CD4-positive, alpha-beta T cell treated with Interferon gamma for 1 hour (primary cell): ENCODE data around the gene USP6NL.
"Not testable (repeated sequence)": the region's sequence is repeated elsewhere in the genome, so short reads cannot be mapped to it uniquely, and the experiment has no call there.

Experiments
- DNase-seq: peaks from one replicate; pipeline ENCODE4 v3.0.0-alpha.2; 2020

USP6NL gene

DNA sequence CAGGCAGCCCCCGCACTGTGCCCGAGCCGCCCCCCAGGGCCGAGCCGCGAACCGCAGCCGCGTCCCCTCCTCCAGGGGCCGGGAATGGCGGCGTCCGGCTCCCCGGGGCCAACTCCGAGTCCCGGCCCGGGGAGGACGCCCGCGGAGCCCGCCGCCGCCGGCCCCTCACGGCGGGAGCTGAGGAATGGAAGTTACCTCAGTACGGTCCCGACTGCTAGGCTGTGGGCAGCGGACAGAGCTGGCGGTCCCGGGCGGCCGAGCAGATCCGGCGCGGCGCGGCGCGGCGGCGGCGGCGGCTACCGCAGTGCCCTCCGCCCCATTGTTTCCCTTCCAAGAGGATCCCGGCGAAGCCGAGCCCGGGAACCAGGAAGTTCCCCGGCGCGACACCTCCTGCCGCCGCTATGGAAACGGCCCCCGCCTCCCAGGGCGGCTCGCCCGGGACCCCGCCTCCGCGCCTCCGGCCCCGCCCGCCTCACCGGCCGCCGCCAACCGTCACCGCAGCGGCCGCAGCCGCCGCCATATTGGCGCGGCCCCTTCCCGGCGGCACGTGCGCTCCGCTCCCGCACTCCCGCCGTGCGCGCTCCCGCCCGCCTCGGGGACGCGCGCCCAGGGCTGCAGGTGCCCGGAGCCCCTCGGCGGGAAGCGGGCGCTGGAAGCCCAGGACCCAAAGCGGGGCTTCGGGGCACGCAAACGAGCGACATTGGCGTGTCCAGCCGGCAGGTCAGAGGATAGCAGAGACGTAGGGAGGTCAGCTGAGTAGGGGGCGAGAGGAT, at the start of gene USP6NL:
TSS of gene USP6NL (minus strand) at position 403 of the 773 bp plus-strand sequence. CDS start 14,016 bp downstream, outside the sequence.
- DNase-seq: peak; percentile 72

DNA sequence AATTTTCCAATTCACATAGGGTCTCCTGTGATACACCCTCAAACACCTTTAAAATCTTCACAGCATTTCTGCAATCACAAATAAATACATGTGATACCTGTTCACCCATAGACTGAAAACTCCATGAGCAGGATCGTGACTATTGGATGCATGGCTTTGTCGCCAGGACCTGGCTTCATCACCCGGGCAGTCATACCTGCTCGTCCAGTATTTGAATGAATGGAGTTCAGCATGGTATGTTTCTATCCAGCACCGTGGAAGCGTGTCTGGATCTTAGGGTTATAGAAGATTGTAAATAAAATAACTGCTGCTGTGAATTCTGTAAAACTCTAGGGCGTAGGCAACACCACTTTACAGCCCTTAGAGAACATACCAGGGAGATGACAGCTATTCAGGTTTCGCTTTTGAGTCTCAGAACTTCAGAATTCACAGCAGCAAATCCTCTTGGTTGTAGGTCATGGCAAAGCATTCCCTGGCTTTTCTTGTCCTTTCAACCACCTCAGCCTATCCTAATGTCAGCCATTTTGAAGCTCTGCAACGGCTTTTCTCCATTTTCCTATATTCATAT, 47.4 kb upstream of the USP6NL start:
- no peak for DNase-seq

DNA sequence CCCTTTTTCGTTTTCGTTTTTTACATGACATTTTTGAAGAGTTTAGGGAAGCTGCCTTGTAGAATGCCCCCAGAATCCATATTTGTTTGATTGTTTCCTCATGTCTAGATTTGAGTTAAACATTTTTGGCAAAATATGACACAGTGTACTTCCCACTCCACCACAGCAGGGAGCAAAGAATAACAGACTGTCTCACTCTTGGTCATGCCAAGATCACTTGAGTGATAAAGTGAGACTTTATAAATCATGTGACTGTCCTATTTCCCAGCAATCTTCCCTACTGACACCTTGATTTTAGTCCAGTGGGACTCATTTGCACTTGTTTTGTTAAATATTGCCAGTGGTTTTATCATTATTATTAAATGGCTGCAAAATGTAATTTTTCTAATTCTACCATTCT, 44.4 kb upstream of the USP6NL start:
- no peak for DNase-seq

DNA sequence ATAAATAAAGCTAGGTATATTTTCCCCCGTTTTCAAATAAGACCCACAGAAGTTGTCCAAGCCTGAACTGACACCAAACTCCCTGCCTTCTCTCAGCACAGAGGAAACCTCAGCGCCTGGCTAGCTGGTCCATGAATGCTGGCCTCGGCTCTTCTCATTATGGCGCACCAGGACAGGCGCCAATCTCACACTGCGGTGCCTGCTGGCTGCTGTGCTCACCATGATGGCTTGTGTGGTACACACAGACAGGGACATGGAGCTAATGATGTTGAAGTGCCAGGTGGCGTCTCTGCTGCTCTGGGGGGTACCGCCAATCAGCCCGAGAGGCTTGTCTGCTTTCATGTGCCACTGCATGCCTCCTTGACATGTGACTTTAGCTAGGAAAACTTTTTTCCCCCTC, 43.2 kb upstream of the USP6NL start:
- DNase-seq: no peak

DNA sequence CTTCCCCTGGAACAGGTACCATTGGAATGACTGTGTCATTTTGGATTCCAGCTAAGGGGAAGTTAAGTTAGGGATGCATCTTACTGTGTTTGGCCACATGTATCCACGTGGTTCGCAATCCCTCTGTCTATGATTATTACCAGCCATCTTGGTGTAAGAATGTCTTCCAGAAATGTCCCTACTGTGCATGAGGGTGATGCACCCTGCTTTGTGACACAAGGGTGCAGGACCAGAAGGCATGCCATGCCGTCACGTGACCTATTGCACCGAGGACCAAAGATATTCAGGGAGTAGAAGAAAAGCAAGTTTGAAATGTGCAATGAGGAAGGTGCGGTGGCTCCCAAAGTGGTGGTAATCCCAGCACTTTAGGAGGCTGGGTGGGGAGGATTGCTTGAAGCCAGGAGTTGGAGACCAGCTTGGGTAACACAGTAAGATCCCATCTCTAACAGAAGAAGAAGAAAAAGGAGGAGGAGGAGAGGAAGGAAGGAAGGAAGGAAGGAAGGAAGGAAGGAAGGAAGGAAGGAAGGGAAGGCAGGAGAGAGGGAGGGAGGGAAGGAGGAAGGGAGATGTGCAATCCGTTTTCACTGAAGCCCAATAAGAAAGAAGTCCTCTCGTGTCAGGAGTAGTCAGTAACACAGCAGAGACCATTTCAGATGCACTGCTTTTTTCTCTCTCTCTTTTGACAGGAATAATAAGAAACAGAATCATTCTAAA, 42.5 kb upstream of the USP6NL start:
- DNase-seq: no peak

DNA sequence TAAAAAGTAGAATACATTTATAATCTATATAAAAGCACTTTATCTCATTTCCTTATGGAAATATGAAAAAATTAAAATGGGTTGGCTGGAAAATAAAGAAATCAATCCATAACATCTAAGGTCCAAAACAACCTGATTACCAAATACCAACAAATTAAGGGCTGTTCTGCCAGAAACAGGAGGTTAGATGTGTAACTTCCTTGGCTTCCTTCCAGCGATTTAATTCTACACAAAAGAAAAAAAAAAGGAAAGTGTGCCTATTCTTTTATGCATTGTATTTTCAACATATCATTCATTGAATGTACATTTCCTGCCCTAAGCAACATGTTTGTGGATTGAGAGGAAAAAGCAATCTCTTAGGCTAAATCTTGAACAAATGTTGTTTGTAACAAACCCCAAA, 36.2 kb upstream of the USP6NL start:
- DNase-seq: no peak

DNA sequence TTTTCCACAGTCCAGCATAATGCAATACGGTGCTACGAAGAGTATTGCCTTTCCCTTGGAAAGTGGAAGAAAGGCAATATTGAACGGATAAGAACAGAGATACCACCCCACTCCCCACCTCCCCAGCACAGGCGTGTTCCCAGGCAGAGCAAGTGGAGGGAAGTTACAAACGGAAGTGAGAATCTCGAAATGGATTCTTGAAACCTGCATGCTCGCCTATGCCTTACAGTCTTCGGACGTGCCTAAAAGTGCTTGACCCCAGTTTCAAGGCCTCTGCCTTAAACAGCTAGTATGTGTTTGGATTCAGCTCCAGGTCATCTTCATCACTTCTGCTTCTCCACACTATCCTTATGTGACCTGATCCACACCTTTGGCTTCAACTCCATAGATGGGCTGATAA, 35.0 kb upstream of the USP6NL start:
- DNase-seq: no peak

DNA sequence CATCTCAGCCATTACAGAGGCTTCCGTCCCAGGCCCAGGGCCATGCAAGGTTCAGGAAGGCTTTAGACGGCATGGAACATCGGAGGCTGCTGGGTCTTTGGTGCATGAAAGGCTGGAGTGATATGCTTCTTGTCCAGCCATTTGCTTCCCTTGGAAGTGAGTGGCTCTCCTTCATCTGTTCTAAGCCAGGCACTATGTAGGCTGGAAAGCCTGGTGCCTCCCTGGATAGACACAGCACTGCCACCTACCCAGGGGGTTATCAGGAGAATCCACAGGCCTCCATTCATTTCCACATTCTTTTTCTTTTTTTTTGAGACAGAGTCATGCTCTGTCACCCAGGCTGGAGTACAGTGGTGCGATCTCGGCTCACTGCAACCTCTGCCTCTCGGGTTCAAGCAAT, 31.6 kb upstream of the USP6NL start:
- no peak for DNase-seq

DNA sequence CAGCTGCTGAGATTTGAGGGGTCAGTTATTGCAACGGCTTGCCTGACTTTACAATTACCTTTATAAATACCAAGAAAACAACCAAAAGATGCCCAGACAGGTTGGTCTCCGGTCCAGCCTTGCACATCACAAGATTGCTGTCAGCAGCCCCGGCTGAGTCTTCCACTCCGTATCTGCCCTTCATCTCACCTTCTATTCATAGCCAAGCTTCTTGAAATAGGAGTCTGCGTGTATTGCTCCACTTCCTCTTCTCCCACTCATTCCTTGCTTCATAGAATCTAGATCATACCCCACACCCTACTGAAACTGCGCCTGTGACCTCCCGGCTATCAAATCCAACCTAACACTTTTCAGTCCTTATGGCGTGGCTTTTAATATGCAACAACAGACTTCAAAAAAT, 31.1 kb upstream of the USP6NL start:
- DNase-seq: no peak

DNA sequence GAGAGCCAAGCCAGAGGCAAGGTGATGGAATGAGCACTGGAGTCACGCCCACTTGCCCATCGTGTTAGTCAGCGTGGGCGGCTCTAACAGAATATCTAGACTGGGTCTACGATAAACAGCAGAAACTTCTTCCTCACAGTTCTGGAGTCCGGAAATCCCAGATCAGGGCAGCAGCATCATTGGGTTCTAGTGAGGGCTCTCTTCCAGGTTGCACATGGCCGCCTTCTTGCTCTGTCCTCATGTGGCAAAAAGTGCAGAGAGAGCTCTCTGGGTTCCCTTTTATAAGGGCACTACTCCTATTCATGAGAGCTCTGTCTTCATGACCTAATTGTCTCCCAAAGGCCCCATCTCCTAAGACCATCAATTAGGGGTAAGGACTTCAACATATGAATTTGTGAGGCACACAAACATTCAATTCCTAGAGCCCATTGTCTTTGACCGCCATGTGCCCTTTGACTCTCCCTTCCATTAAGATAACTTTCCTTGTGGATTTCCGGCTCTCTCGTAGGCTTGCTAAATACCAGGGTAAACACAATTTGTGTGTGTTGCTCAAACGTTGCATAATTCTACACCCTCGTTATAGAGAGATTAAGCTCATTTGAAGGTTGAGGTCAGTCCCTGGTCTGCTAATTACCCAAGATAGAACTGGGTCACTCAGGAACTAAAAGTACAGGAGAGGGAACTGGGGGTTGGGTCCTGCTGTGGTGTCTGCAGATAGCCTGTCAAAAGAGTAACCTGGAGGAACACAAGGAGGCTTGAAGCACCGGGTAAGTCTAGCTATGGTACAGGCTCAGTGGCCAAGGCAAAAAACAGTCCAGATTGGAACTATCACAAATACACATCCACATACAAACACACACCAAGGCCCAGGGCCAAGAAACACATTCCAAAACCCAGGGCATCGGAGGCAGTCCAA, 28.7 kb upstream of the USP6NL start:
- DNase-seq: no peak

DNA sequence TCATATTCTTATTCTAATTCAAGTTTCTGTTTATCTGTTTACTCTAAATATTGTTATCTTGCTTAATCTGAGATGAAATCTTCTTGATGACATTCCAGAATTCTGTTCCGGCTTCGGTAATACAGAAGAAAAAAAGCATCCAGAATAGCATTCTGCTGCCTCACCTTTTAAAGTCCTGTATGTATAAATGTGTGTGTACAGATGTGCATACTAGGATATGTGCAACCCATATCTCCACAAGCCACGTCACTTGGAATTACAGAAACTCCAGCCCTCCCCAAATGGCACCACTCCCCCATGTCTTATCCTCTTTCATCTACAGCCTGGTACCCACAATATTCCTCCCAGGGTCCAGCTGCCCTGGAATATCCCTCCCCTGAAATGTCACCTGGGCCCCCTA, 27.9 kb upstream of the USP6NL start:
- DNase-seq: no peak

DNA sequence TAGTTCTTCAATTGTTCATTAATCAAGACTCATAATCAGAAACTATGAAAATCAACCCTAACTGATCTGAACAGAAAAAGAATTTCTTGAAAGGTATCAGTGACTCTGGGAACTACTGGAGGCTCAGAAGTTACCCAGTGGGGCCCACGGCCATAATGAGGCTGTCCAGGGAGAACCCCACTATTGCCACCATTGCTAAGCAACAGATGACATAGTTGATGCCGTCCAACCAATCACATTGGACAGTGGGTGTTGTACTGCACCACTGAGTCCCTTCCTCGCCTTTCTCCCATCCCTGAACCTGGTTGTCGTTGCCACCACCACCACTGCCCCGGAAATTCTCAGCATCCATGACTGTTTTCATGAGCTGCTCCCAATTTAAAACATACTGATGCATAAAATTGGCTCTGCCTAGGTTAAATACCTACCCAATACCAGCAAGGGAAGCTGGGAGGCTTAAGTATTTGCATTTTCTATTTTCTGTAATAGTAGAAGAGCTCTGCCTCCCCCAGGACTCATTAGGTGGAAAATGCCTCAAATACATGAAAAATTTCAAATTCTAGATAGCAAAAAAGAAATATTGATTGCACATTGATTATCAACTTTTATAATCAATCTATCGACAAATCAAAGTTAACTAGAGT, 26.7 kb upstream of the USP6NL start:
- DNase-seq: no peak

DNA sequence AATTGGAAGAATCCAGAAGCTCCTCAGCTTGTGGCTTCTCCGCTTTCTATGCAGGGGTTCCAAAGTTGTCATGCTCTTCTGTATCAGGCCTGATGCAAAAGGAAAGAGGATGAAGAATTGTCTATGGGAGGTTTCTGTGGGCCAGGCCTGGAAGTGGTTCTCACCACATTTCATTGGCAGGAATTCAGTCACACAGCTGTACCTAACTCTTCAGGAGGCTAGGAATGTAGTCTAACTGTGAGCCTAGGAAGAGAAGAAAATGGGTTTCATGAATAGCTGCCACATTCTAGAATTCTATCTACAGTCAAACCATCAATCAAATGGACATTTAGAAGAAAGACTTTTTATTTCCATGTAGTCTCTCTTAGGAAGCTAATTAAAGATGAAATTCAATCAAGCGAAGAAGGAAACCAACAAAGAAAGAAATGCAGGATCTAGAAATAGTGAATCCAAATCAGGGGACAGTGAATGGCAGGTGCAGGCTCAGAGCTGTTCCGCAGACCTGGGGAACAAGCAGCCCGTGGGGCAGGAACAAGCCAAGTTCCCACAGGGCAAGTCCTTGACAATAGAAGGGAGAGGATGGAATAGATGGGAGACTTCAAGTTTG, 25.4 kb upstream of the USP6NL start:
- no peak for DNase-seq

DNA sequence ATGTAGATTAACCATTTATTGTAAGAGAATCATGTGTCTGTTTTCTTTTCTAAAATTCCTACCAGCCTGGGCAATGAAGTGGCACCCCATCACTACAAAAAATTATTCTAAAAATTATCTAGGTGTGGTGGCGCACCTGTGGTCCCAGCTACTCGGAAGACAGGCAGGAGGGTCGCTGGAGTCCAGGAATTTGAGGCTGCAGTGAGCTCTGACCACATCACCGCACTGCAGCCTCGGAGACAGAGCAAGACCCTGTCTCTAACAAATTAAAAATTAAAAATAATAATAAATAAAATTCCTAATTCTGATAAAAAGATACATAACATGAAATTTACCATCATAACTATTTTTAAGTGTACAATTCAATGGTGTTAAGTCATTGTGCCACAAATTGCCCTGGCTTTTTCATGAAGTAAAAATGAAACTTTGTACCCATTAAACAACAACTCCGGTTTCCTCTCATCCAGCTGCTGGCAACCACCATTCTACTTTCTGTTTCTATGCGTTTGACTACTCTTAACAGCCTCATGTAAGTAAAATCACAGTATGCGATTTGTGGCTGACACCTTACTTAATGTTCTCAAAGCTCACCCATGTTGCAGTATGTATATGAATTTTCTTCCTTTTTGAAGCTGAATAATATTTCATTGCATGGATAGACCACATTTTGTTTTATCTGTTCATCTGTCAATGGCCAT, 20.6 kb upstream of the USP6NL start:
- peak; percentile 32 for DNase-seq

DNA sequence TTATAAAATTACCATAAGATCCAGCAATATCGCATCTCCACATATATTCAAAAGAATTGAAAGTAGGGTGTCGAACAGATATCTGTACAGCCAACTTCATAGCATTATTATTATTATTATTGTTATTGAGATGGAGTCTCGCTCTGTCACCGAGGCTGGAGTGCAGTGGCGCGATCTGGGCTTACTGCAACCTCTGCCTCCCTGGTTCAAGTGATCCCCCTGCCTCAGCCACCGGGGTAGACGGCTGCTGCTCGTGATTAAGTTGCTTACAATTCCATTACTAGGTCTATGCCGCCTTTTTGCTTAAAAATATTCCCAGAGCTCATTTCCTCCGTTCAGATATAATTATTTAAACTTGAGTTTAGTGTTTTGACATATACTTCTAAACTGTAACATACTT, 19.8 kb upstream of the USP6NL start:
- DNase-seq: no peak

DNA sequence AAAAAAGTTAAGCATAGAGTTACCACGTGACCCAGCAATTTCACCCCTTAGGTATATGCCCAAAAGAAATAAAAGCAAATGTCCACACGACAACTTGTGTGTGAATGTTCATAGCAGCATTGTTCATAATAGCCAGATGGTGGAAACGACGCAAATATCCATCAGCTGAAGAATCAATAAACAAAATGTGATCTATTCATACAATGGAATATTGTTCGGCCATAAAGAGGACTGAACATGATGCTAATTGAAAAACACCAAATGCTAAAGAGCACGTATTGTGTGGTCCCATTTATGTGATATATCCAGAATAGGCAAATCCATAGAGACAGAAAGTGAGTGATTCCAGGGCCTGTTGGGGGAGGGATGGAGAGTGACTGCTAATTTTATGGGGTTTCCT, 18.3 kb upstream of the USP6NL start:
- no peak for DNase-seq

DNA sequence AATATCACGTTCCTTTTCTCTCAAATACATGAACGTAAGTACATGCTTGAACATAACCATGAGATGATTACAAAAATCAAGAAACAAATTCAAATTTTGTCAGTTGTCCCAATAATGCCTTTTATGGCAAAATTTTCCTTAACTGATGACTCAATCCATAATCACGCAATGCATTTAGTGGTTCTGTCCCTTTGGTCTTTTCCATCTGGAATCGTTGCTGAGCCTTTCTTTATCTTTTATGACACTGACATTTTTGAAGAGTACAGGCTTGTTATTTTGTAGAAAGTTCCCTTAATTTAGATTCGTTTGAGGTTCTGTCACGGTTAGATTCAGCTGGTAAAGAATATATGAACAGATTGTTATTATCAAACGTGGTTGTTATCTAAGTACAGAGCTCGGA, 16.5 kb upstream of the USP6NL start:
- not testable (repeated sequence) for DNase-seq

DNA sequence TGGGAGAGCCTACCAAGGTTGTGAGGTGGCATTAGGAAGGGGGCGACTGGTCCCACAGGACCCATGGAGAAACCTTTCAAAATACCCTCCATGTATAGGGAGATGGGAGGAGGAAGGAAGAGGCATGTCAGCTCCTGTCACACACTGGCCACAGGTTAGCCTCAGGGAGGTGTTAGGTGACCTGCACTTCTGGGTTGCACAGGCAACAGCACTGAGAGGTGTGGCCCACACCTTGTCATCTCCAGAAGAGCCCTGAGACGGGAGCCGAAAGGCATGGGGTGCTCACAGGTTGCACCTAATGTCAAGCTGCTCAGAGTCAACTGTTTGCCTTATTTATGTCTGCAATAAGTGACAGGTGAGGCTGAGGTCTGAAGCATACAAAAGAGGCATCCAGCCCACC, 14.6 kb upstream of the USP6NL start:
- DNase-seq: no peak

DNA sequence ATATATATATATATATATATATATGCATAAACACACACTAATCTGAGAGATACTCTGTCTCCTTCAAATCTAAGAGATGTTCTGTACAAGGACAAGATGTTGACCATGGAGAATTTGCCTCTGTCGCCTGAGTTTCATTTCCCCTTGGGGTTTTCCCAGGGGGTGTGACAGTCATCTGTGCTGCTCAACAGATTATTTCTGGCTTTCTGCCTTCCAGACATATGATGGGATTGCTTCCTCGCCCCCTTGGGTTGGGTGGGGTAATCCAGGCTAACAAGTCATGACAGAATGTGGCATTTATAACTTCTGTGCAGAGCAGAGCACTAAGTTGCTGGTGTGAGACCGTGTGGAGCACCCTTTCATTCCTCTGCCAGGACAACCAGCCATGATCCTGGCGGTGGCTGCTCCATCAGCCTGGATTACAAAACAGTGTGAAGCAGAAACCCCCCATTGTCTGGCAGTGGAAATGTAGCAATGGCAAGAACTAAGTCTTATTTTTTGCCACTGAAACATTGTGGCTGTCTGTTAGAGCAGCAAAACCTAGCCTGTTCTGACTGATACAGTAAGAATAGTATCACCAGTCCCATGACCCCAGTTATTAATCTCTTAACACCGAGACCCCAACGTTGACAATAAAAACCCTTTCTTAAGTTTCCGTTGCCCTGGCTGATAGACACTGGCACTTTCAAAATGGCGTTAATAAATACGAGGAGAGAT, 13.7 kb upstream of the USP6NL start:
- DNase-seq: peak; percentile 62

DNA sequence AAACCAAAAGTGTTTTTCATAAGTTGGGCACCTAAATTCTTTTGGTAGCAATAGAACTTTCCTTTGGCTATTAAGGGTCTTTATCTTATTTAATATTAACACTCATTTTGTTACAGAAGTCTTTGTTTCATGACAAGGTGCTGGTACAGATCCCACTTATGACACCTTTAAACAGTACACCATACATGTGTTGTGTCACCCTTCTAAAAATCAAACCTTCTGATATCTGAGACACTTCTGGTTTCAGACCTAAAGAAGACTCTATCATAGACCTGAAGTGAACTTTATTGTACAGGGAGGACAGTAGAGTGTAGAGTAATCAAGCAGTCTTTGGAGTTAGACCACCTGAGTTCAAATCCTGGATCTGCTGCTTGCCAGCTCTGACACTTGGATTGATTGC, 5.8 kb upstream of the USP6NL start:
- no peak for DNase-seq

DNA sequence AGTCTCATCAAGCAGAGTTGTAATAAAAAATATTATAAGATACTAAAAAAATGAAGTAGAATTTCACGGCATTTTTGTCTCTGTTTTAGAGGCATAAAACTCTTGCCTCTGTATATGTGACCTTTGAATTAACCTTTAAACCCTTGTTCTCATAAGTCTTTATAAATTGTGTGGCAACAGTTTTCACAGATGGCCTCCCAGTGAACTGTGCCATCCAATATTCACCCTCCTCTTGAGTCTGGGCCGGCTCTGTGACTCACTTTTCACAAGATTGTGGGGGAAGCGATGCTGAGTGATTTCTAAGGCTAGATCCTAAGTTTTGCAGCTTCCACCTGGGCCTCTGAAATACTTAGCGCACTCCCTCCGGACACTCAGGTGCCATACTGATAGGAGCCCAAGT, 4.6 kb upstream of the USP6NL start:
- DNase-seq: no peak
